Stimulated activated memory B cell treated with anti-CD40 and anti-IgM and Interleukin-4, amounts not matched to agents 10 μg/mL and 1 μg/mL and 100 μg/mL, for 72 hours (primary cell): ENCODE data around the gene DSG1.
"Not testable (repeated sequence)": the region's sequence is repeated elsewhere in the genome, so short reads cannot be mapped to it uniquely, and the experiment has no call there.

Experiments used
- ATAC-seq: fragments of 150-1000 bp; cut with Tn5 transposase; 2 replicates; pipeline ENCODE4 v1.10.0; 2021
- H3K27ac Mint-ChIP-seq: one replicate; pipeline ENCODE4 v1.8.0; 2022; ENCODE audit warnings: mild to moderate bottlenecking, mixed read lengths
- H3K27me3 Mint-ChIP-seq: one replicate; pipeline ENCODE4 v1.8.0; 2022; ENCODE audit warnings: mixed read lengths
- H3K36me3 Mint-ChIP-seq: one replicate; pipeline ENCODE4 v1.8.0; 2022; ENCODE audit warnings: mixed read lengths
- H3K4me1 Mint-ChIP-seq: one replicate; pipeline ENCODE4 v1.8.0; 2022; ENCODE audit warnings: mixed read lengths
- H3K4me3 Mint-ChIP-seq: one replicate; pipeline ENCODE4 v1.8.0; 2022; ENCODE audit warnings: mild to moderate bottlenecking, moderate library complexity, mixed read lengths
- H3K9me3 Mint-ChIP-seq: one replicate; pipeline ENCODE4 v1.8.0; 2022; ENCODE audit warnings: mixed read lengths

DSG1 gene

GRCh38 chr18:31302991-31303390, 15.0 kb upstream of the DSG1 start:
- Mint-ChIP-seq H3K9me3 (no peaks in the 10 kb centered on the region), H3K27me3 (no peaks in the 10 kb centered on the region), H3K4me3 (no peak overlapping the region), H3K4me1 (no peaks in the 10 kb centered on the region), H3K27ac (no peak overlapping the region), H3K36me3 (no peaks in the 10 kb centered on the region)
- ATAC-seq, result no peak

- Mint-ChIP-seq H3K36me3 (no peaks in the 10 kb centered on the region), H3K9me3 (no peaks in the 10 kb centered on the region), H3K4me3 (no peak overlapping the region), H3K27ac (no peak overlapping the region), H3K4me1 (no peaks in the 10 kb centered on the region), H3K27me3 (no peaks in the 10 kb centered on the region)
- ATAC-seq, result no peak
Observed at GRCh38 chr18:31303771-31304170, 14.2 kb upstream of the DSG1 start.

GRCh38 chr18:31309115-31309514, 8.8 kb upstream of the DSG1 start:
- peaks cover 7% of the 10 kb centered on the region for H3K9me3 Mint-ChIP-seq
- no peak for ATAC-seq
- no peaks in the 10 kb centered on the region for H3K27me3 Mint-ChIP-seq
- H3K27ac Mint-ChIP-seq, result no peak overlapping the region
- H3K36me3 Mint-ChIP-seq, result no peaks in the 10 kb centered on the region
- no peak overlapping the region for H3K4me3 Mint-ChIP-seq
- no peaks in the 10 kb centered on the region for H3K4me1 Mint-ChIP-seq

- no peak overlapping the region for H3K27ac Mint-ChIP-seq
- H3K4me1 Mint-ChIP-seq, result no peaks in the 10 kb centered on the region
- no peak for ATAC-seq
- H3K9me3 Mint-ChIP-seq, result peaks cover 4% of the 10 kb centered on the region
- no peaks in the 10 kb centered on the region for H3K27me3 Mint-ChIP-seq
- H3K36me3 Mint-ChIP-seq, result no peaks in the 10 kb centered on the region
- no peak overlapping the region for H3K4me3 Mint-ChIP-seq
Observed at GRCh38 chr18:31316974-31317373, 986 bp upstream of the DSG1 start.

GRCh38 chr18:31321719-31322118, 3.8 kb downstream of the DSG1 start:
- no peak for ATAC-seq
- H3K27me3 Mint-ChIP-seq, result no peaks in the 10 kb centered on the region
- no peaks in the 10 kb centered on the region for H3K4me1 Mint-ChIP-seq

GRCh38 chr18:31325051-31325450, 7.1 kb downstream of the DSG1 start:
- no peak overlapping the region for H3K4me3 Mint-ChIP-seq
- no peaks in the 10 kb centered on the region for H3K27me3 Mint-ChIP-seq
- H3K4me1 Mint-ChIP-seq, result no peaks in the 10 kb centered on the region
- no peaks in the 10 kb centered on the region for H3K36me3 Mint-ChIP-seq
- ATAC-seq, result no peak
- H3K27ac Mint-ChIP-seq, result no peak overlapping the region
- peaks cover 5% of the 10 kb centered on the region for H3K9me3 Mint-ChIP-seq

More at GRCh38 chr18:31321719-31322118, 3.8 kb downstream of the DSG1 start:
- Mint-ChIP-seq H3K9me3 (peaks cover 2% of the 10 kb centered on the region), H3K27ac (no peak overlapping the region), H3K4me3 (no peak overlapping the region), H3K36me3 (no peaks in the 10 kb centered on the region)

- no peak for ATAC-seq
- no peaks in the 10 kb centered on the region for H3K36me3 Mint-ChIP-seq
- no peak overlapping the region for H3K4me3 Mint-ChIP-seq
- H3K27me3 Mint-ChIP-seq, result no peaks in the 10 kb centered on the region
- peaks cover 4% of the 10 kb centered on the region for H3K9me3 Mint-ChIP-seq
- H3K4me1 Mint-ChIP-seq, result no peaks in the 10 kb centered on the region
- H3K27ac Mint-ChIP-seq, result no peak overlapping the region
Observed at GRCh38 chr18:31329787-31330438, 12.0 kb downstream of the DSG1 start.

- Mint-ChIP-seq H3K4me1 (no peaks in the 10 kb centered on the region), H3K4me3 (no peak overlapping the region), H3K36me3 (no peaks in the 10 kb centered on the region), H3K9me3 (peaks cover 7% of the 10 kb centered on the region), H3K27ac (no peak overlapping the region), H3K27me3 (no peaks in the 10 kb centered on the region)
- no peak for ATAC-seq
Observed at GRCh38 chr18:31343454-31343853, 25.5 kb downstream of the DSG1 start.

- not testable (repeated sequence) for H3K4me3 Mint-ChIP-seq, ATAC-seq, H3K9me3 Mint-ChIP-seq, H3K4me1 Mint-ChIP-seq, H3K27ac Mint-ChIP-seq, H3K36me3 Mint-ChIP-seq, H3K27me3 Mint-ChIP-seq
Observed at GRCh38 chr18:31353336-31353735, 35.4 kb downstream of the DSG1 start.

GRCh38 chr18:31354990-31355389, 37.0 kb downstream of the DSG1 start:
- Mint-ChIP-seq H3K27ac (no peak overlapping the region), H3K27me3 (no peaks in the 10 kb centered on the region), H3K9me3 (no peaks in the 10 kb centered on the region), H3K36me3 (no peaks in the 10 kb centered on the region), H3K4me1 (no peaks in the 10 kb centered on the region), H3K4me3 (no peak overlapping the region)
- no peak for ATAC-seq

- Mint-ChIP-seq H3K36me3 (no peaks in the 10 kb centered on the region), H3K4me1 (no peaks in the 10 kb centered on the region), H3K27me3 (no peaks in the 10 kb centered on the region), H3K27ac (no peak overlapping the region), H3K9me3 (no peaks in the 10 kb centered on the region), H3K4me3 (no peak overlapping the region)
- ATAC-seq, result no peak
Observed at GRCh38 chr18:31356025-31356424, 38.1 kb downstream of the DSG1 start.

GRCh38 chr18:31364190-31364589, 46.2 kb downstream of the DSG1 start:
- Mint-ChIP-seq H3K27ac (no peak overlapping the region), H3K36me3 (no peaks in the 10 kb centered on the region), H3K4me3 (no peak overlapping the region), H3K4me1 (no peaks in the 10 kb centered on the region), H3K9me3 (peaks cover 6% of the 10 kb centered on the region), H3K27me3 (no peaks in the 10 kb centered on the region)
- ATAC-seq, result no peak

- Mint-ChIP-seq H3K9me3 (no peaks in the 10 kb centered on the region), H3K27me3 (no peaks in the 10 kb centered on the region), H3K4me3 (no peak overlapping the region), H3K36me3 (no peaks in the 10 kb centered on the region), H3K27ac (no peak overlapping the region), H3K4me1 (no peaks in the 10 kb centered on the region)
- ATAC-seq, result no peak
Observed at GRCh38 chr18:31369478-31369877, 51.5 kb downstream of the DSG1 start.

GRCh38 chr18:31371989-31372388, 54.0 kb downstream of the DSG1 start:
- no peak for ATAC-seq
- no peak overlapping the region for H3K4me3 Mint-ChIP-seq
- no peaks in the 10 kb centered on the region for H3K36me3 Mint-ChIP-seq
- no peaks in the 10 kb centered on the region for H3K9me3 Mint-ChIP-seq
- H3K27me3 Mint-ChIP-seq, result no peaks in the 10 kb centered on the region
- no peaks in the 10 kb centered on the region for H3K4me1 Mint-ChIP-seq
- H3K27ac Mint-ChIP-seq, result no peak overlapping the region

- H3K27ac Mint-ChIP-seq, result no peak overlapping the region
- H3K9me3 Mint-ChIP-seq, result no peaks in the 10 kb centered on the region
- no peak for ATAC-seq
Observed at GRCh38 chr18:31373641-31374040, 55.7 kb downstream of the DSG1 start.

GRCh38 chr18:31376477-31376876, 58.5 kb downstream of the DSG1 start, which contains the start of gene DSG4:
Gene DSG4, plus strand, starts transcription at chr18:31376777. Its CDS starts 135 bp downstream, at chr18:31376912.
- Mint-ChIP-seq H3K36me3 (no peaks in the 10 kb centered on the region), H3K4me3 (no peak within 1 kb of the TSS), H3K4me1 (no peaks in the 10 kb centered on the region), H3K9me3 (no peaks in the 10 kb centered on the region), H3K27me3 (no peaks in the 10 kb centered on the region), H3K27ac (no peak within 1 kb of the TSS)
- no peak for ATAC-seq

More at GRCh38 chr18:31373641-31374040, 55.7 kb downstream of the DSG1 start:
- Mint-ChIP-seq H3K27me3 (no peaks in the 10 kb centered on the region), H3K4me1 (no peaks in the 10 kb centered on the region), H3K4me3 (no peak overlapping the region), H3K36me3 (no peaks in the 10 kb centered on the region)
